ENCODE results near the gene OPCML.

DNA sequence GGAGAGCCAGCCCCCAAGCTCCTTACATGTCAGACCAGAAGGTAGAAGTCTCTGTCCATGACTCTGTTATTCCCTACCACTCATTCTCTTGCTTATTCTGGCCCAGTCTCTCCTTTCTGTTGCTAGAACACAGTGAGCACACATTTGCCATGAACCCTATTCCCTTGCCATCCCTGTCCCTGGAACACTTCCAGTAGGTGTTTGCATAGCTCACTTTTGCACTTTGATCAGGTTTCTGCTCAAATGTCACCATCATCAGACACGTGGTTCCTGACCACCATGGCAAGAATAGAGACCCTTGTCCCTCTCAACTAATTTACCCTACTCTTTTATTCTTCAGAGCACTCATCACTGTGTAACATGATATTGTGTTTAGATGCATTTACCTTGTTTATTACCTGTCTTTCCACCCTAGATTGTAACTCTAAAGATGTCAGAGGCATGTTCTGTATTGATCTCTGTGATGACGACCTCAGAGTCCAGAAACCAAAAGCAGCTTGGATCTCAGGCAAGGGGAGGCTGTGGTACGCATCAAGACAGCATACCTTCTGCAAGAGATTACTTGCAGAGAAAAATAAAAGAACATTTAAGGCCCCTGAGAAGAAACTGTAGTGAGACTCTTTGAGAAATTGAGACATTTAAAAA lies 606.4 kb downstream of the OPCML start:
- TF ChIP-seq CTCF (IDR thresholded peaks at IDR 0.05) = no peak
- TF ChIP-seq POLR2A (IDR thresholded peaks at IDR 0.05; ENCODE audit: low read depth) = no peak

Measured in esophagus muscularis mucosa (tissue), 3 donors.